Measurements from ENCODE around the gene RTN4R.
"Not testable (repeated sequence)": the region's sequence is repeated elsewhere in the genome, so short reads cannot be mapped to it uniquely, and the experiment has no call there.

The RTN4R gene

DNA sequence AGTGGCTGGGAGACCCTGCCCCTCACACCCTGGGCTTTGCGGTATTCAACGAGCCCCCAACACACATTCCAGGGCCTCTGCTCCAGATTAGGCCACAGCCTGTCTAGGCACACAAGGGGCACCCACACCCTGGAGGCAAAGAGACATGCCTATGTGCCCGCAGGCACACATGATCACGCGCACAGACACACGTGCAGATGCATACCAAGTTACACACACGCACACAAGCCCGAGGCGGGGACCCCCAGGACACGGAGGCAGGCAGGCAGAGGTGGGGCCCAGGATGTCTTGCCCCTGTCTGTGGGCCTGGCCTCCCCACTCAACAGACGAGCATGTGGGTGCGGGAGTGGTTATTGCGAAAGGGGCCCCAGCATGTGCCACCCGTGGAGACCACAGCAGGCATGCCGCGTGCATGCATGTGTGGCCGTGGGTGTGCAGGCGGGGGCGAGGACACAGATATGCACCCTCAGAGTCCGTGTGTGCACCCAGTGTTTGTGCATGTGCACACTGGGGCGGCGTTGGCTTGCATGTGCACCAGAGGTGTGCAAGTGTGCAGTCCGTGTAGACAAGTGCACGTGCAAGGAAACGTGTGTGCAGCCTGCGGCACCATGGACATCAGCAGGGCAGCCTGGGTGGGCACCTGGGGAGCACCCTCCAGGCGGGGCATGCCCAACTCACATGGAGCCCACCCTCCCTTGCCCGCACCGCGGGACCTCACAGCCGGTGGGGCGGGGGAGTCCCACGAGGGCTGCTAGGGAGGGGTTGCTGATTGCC lies 1.3 kb downstream of the RTN4R start:
- H3K27ac ChIP-seq (ENCODE audit: extremely low read depth, low read depth, low read length); H3K9me3 ChIP-seq (ENCODE audit: control insufficient read depth, insufficient read depth, low read depth, low read length); H3K4me1 ChIP-seq (ENCODE audit: control insufficient read depth, insufficient read depth, low read length); POLR2A ChIA-PET; CTCF ChIA-PET; H3K36me3 ChIP-seq (ENCODE audit: control insufficient read depth in 2 of 2, insufficient read depth in 1 of 2, low read length in 2 of 2): not testable (repeated sequence)
- H3K4me3 ChIP-seq (ENCODE audit: low read depth, low read length): peak overlapping the region; percentile 42
- TF ChIP-seq GLIS2 (tag by site-specific recombination; IDR thresholded peaks at IDR 0.05): peak; percentile 49; the same call in 1 of the 2 replicates
- TF ChIP-seq ZFHX2 (tag by site-specific recombination; conservative IDR thresholded peaks at IDR 0.05): peak; percentile 8; the same call in 1 of the 2 replicates
- peak; percentile 56 for TF ChIP-seq ZBTB20 (tag by site-specific recombination; IDR thresholded peaks at IDR 0.05)
- TF ChIP-seq, protein P1, sequence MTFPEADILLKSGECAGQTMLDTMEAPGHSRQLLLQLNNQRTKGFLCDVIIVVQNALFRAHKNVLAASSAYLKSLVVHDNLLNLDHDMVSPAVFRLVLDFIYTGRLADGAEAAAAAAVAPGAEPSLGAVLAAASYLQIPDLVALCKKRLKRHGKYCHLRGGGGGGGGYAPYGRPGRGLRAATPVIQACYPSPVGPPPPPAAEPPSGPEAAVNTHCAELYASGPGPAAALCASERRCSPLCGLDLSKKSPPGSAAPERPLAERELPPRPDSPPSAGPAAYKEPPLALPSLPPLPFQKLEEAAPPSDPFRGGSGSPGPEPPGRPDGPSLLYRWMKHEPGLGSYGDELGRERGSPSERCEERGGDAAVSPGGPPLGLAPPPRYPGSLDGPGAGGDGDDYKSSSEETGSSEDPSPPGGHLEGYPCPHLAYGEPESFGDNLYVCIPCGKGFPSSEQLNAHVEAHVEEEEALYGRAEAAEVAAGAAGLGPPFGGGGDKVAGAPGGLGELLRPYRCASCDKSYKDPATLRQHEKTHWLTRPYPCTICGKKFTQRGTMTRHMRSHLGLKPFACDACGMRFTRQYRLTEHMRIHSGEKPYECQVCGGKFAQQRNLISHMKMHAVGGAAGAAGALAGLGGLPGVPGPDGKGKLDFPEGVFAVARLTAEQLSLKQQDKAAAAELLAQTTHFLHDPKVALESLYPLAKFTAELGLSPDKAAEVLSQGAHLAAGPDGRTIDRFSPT (tag by site-specific recombination; IDR thresholded peaks at IDR 0.05): peak; percentile 60; the same call in 1 of the 2 replicates
- peak; percentile 57 for TF ChIP-seq ZIC2 (tag by site-specific recombination; IDR thresholded peaks at IDR 0.05)

DNA sequence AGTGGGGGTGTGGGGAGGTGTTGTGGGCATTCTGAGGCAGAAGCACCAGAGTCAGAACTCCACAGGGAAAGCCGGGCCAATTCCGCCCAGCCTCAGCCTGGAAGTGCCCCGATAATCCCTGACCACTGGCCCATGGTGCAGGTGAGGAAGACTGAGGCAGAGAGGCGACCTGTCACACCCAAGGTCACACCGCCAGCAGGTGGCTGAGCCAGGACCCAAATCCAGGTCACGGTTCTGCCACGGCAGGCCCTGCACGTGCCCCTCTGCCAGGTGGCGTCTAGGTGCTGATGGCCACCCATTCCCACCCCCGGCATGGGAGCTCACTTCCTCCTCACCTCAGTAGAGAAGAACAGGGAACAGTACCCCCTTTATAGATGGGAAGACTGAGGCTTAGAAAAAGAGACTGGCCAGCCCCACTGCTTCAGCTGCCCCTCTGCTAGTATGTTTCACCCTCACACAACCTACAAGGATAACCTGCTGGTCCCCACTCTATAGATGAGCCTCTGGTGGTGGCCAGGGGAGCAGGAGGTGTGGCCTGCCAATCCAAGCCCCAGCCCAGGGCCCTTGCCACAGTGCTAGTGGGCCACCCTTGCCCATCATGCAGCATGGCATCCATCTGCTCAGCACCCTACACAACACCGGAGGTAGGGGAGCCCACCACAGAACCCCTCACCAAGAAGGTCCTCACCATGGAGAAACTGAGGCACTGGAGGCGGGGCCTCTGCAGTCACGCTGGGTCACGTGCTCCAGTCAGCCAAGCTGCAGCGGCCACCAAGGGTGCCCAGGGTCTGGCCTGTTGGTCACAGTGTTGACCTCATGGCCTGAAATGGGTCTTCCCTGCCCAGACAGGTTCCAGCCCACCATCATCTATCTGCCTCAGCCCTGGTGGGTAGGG lies 2.1 kb downstream of the RTN4R start:
- not testable (repeated sequence) for H3K27ac ChIP-seq (ENCODE audit: extremely low read depth, low read depth, low read length)
- CTCF ChIA-PET: interaction anchor here (0.6 kb wide), 1 partner anchor 297 kb away, joined by 5 read pairs; no protein-coding TSS in a partner anchor

DNA sequence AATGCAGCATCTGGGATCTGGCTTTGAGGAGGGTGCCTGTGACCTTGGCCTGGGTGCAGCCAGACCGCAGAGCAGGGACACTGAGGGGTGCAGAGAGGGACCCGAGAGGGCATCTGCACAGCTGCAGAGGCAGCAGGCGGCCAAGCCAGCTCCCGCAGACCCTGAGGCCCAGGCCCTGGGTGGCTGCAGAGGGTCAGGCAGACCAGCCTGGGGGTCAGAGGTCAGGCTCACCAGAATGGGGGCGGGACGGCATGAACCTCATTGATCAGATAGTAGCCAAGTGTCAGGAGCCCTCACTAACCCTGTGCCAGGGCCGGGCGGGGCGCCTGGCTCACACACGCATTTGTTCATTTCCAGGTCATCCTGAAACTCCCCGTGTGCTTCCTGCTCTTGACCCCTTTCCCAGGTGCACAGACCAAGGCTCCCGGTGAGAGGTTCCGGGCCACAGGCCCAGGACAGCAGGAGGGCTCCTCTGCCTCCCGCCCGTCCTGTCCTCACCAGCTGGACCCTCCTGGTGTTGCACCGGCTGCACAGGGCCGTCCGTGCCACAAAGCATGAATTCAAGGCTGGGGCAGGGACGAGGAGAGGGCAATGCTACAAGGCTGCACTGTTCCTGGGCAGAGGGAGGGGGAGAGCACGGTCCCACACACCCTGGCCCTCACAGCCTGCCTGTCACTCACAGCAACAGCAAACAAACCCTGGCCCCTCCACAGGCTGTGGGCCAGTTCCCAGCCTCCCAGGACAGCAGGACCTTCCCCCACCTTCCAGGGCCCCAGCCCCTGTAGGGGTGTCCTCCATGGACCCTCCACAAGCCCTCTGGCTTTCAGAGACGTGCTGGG lies 3.3 kb downstream of the RTN4R start:
- POLR2A ChIA-PET: no interaction called here
- CTCF ChIA-PET: interaction anchor here (0.6 to 0.7 kb wide), 3 partner anchors 21 to 296 kb away, joined by 3 to 5 read pairs (median 3); no protein-coding TSS in a partner anchor
- Histone ChIP-seq H3K4me1 (ENCODE audit: control insufficient read depth, insufficient read depth, low read length) (no peaks in the 10 kb centered on the region), H3K9me3 (ENCODE audit: control insufficient read depth, insufficient read depth, low read depth, low read length) (no peaks in the 10 kb centered on the region), H3K36me3 (ENCODE audit: control insufficient read depth in 2 of 2, insufficient read depth in 1 of 2, low read length in 2 of 2) (no peaks in the 10 kb centered on the region), H3K4me3 (ENCODE audit: low read depth, low read length) (no peak overlapping the region), H3K27ac (ENCODE audit: extremely low read depth, low read depth, low read length) (no peak overlapping the region)
- TF ChIP-seq BCL11B (tag by site-specific recombination; IDR thresholded peaks at IDR 0.05; ENCODE audit: low read depth) (peak; percentile 77; the same call in 1 of the 2 replicates), OSR2 (tag by site-specific recombination; IDR thresholded peaks at IDR 0.05) (no peak)

More for the DNA sequence above, 2.1 kb downstream of the RTN4R start:
- H3K9me3 ChIP-seq (ENCODE audit: control insufficient read depth, insufficient read depth, low read depth, low read length); POLR2A ChIA-PET; H3K36me3 ChIP-seq (ENCODE audit: control insufficient read depth in 2 of 2, insufficient read depth in 1 of 2, low read length in 2 of 2); H3K4me3 ChIP-seq (ENCODE audit: low read depth, low read length); H3K4me1 ChIP-seq (ENCODE audit: control insufficient read depth, insufficient read depth, low read length): not testable (repeated sequence)

DNA sequence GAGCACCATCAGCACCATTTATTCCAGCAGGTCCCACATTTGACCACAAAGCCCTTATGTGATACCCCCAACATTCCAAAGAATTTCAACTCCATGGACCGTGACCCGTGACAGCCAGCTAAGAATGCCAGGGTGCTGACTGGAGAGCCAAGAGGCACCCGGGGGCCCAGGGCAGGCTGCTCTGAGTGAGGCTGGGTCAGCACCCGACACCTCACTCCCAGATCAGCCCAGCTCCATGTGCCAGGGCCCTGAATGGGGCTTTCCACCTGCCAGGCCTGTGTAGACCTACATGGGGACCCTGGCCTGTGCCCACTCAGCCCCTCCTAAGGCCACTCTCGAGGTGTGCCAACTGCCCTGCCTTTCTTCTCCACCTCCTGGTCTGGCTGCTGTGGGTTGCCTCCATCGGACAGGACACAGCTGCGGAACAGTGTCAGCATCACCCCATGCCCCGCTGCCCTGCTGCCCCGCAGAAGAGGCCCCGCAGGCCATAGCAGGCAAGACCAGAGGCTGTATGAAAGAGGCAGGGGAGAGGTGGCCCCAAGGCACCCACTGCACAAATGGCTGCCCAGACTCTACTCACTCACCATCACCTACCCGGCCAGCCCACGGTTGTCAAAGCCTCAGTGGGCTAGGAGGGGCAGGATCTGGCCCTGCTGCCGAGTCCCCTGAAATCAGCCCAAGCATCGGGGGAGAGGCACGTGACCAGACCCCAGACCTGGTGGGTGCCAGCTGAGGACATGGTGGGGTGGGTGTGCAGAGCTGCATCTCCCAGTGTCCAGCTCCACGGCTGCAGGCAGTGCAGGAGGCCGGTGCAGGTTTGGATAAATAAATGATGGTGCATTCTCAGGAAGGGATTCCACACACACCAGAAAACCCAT lies 4.5 kb downstream of the RTN4R start:
- H3K36me3 ChIP-seq (ENCODE audit: control insufficient read depth in 2 of 2, insufficient read depth in 1 of 2, low read length in 2 of 2); H3K4me3 ChIP-seq (ENCODE audit: low read depth, low read length); H3K27ac ChIP-seq (ENCODE audit: extremely low read depth, low read depth, low read length); H3K4me1 ChIP-seq (ENCODE audit: control insufficient read depth, insufficient read depth, low read length); H3K9me3 ChIP-seq (ENCODE audit: control insufficient read depth, insufficient read depth, low read depth, low read length); POLR2A ChIA-PET: not testable (repeated sequence)
- CTCF ChIA-PET: interaction anchor here (0.6 to 1.0 kb wide), 2 partner anchors 50 to 107 kb away, joined by 3 read pairs; no protein-coding TSS in a partner anchor

Measured in HEK293 (cell line).